Caco-2 (cell line): Measurements from ENCODE around the gene TMC1. TPM values are rescaled to one million over a fixed set of nuclear protein-coding genes. Genes with fewer than 3 reads are reported as not detected.

Experiments used
- BruUV-seq: library from RNA; stranded (reverse); fragments of 400-500 nt; replicated peaks from 2 replicates; lab custom pipeline; 2021; lab: Mats Ljungman, UMichigan
- CTCF ChIA-PET: fragments of 300-600 bp; sonication (Branson Sonifier 250); formaldehyde crosslinking; loops from one replicate; lab custom pipeline; 2022; ENCODE audit warnings: antibody characterized with exemption; lab: Charles Lee
- POLR2A ChIA-PET: fragments of 300-600 bp; sonication (Branson Sonifier 250); formaldehyde crosslinking; loops from one replicate; lab custom pipeline; 2022; ENCODE audit warnings: antibody characterized with exemption; lab: Charles Lee
- DNase-seq, 2 experiments: peaks; one replicate each; pipeline versions ENCODE4 v3.0.0 to v3.0.0-alpha.2; 2020 to 2022
- H3K27me3 ChIP-seq: replicated peaks from 2 replicates; pipeline ENCODE4 v1.6.0; 2011; ENCODE audit warnings: low read length; ENCODE audit not compliant: control insufficient read depth, insufficient read depth
- H3K36me3 ChIP-seq: 2 replicates; pipeline ENCODE4 v1.5.1; 2011; ENCODE audit warnings: low read length; ENCODE audit not compliant: control insufficient read depth, insufficient read depth
- H3K4me1 ChIP-seq: fragments of 250-450 bp; sonication (Bioruptor Pico); 2 replicates; pipeline ENCODE4 v1.5.1; 2020; ENCODE audit warnings: mild to moderate bottlenecking
- H3K4me3 ChIP-seq: 2 replicates; pipeline ENCODE4 v1.5.1; 2011; ENCODE audit warnings: low read depth, mild to moderate bottlenecking, control low read depth, low read length
- H3K9me3 ChIP-seq: fragments of 250-450 bp; sonication (Bioruptor Pico); 2 replicates; pipeline ENCODE4 v1.5.1; 2020; ENCODE audit warnings: mild to moderate bottlenecking, moderate library complexity
- H3K27ac Mint-ChIP-seq: one replicate; pipeline ENCODE4 v1.8.0; 2022; ENCODE audit warnings: mixed read lengths; ENCODE audit not compliant: unreplicated experiment
- H3K27me3 Mint-ChIP-seq: one replicate; pipeline ENCODE4 v1.8.0; 2022; ENCODE audit warnings: mixed read lengths; ENCODE audit not compliant: insufficient read depth, unreplicated experiment
- H3K36me3 Mint-ChIP-seq: one replicate; pipeline ENCODE4 v1.8.0; 2022; ENCODE audit warnings: mild to moderate bottlenecking, mixed read lengths; ENCODE audit not compliant: insufficient read depth, unreplicated experiment
- H3K4me1 Mint-ChIP-seq: one replicate; pipeline ENCODE4 v1.8.0; 2022; ENCODE audit warnings: low read depth, mixed read lengths; ENCODE audit not compliant: unreplicated experiment
- H3K4me3 Mint-ChIP-seq: one replicate; pipeline ENCODE4 v1.8.0; 2022; ENCODE audit warnings: mild to moderate bottlenecking, moderate library complexity, mixed read lengths; ENCODE audit not compliant: unreplicated experiment
- H3K9me3 Mint-ChIP-seq: one replicate; pipeline ENCODE4 v1.8.0; 2022; ENCODE audit warnings: mixed read lengths; ENCODE audit not compliant: unreplicated experiment
- CTCF ChIP-seq, 2 experiments: fragments of 200-600 bp in 1 of 2; IDR thresholded peaks; 1 replicate in 1 of 2; 2 replicates in 1 of 2; pipeline versions ENCODE4 v1.5.1 to v1.8.0; 2011 to 2022; ENCODE audit warnings: antibody characterized with exemption in 1 of 2, control low read depth in 1 of 2, inconsistent platforms in 1 of 2, low read depth in 1 of 2, low read length in 1 of 2, mild to moderate bottlenecking in 1 of 2, moderate library complexity in 1 of 2; ENCODE audit not compliant: insufficient read depth in 1 of 2, severe bottlenecking in 1 of 2, unreplicated experiment in 1 of 2
- intact Hi-C: fragments of 100-400 bp; cut with micrococcal nuclease; formaldehyde crosslinking; loops from one replicate; pipeline ENCODE4 v1.10.0; 2022; ENCODE audit not compliant: unreplicated experiment
- total RNA-seq: library from RNA; stranded (reverse); gene quantifications from 2 replicates; pipeline ENCODE4 v1.2.3, GENCODE V29; 2022

The TMC1 gene
- total RNA-seq, 1 experiment from 2014 or later = not detected

GRCh38 chr9:72497447-72498046 lies 23.9 kb upstream of the TMC1 start:
- H3K4me3 ChIP-seq = no peak overlapping the region
- ChIA-PET CTCF (no interaction called here), POLR2A (no interaction called here)
- TF ChIP-seq CTCF (IDR thresholded peaks at IDR 0.05; ENCODE audit: insufficient read depth in 1 of 2, low read depth in 1 of 2, low read length in 1 of 2, severe bottlenecking in 1 of 2, unreplicated experiment in 1 of 2) = no peak
- no peaks in the 10 kb centered on the region for H3K4me1 Mint-ChIP-seq
- H3K4me3 Mint-ChIP-seq = no peak overlapping the region
- no peaks in the 10 kb centered on the region for H3K27me3 Mint-ChIP-seq
- H3K27ac Mint-ChIP-seq = no peak overlapping the region
- intact Hi-C loops = no loop called here
- H3K36me3 Mint-ChIP-seq = no peaks in the 10 kb centered on the region
- BruUV-seq = no TSS peak
- no peak for DNase-seq
- H3K9me3 Mint-ChIP-seq = peaks cover 10% of the 10 kb centered on the region
- no peaks in the 10 kb centered on the region for H3K4me1 ChIP-seq
- no peaks in the 10 kb centered on the region for H3K36me3 ChIP-seq
- no peaks in the 10 kb centered on the region for H3K27me3 ChIP-seq
- H3K9me3 ChIP-seq = no peaks in the 10 kb centered on the region

- POLR2A ChIA-PET = no interaction called here
- Mint-ChIP-seq H3K36me3 (no peaks in the 10 kb centered on the region), H3K4me3 (no peak overlapping the region), H3K27me3 (no peaks in the 10 kb centered on the region), H3K4me1 (no peaks in the 10 kb centered on the region), H3K27ac (no peak overlapping the region), H3K9me3 (peaks cover under 1% of the 10 kb centered on the region)
- Histone ChIP-seq H3K27me3 (no peaks in the 10 kb centered on the region), H3K4me3 (no peak overlapping the region), H3K9me3 (no peaks in the 10 kb centered on the region), H3K36me3 (no peaks in the 10 kb centered on the region), H3K4me1 (no peaks in the 10 kb centered on the region)
- intact Hi-C loops = no loop called here
- DNase-seq = no peak
- TF ChIP-seq CTCF (IDR thresholded peaks at IDR 0.05; ENCODE audit: insufficient read depth in 1 of 2, low read depth in 1 of 2, low read length in 1 of 2, severe bottlenecking in 1 of 2, unreplicated experiment in 1 of 2) = no peak
- no TSS peak for BruUV-seq
- CTCF ChIA-PET = no interaction called here
These were observed 14.8 kb upstream of the TMC1 start for GRCh38 chr9:72506615-72507014.

- TF ChIP-seq CTCF (IDR thresholded peaks at IDR 0.05; ENCODE audit: insufficient read depth in 1 of 2, low read depth in 1 of 2, low read length in 1 of 2, severe bottlenecking in 1 of 2, unreplicated experiment in 1 of 2) = no peak
- DNase-seq = no peak
- Histone ChIP-seq H3K4me3 (no peak overlapping the region), H3K9me3 (no peaks in the 10 kb centered on the region), H3K36me3 (no peaks in the 10 kb centered on the region), H3K4me1 (no peaks in the 10 kb centered on the region), H3K27me3 (no peaks in the 10 kb centered on the region)
- no TSS peak for BruUV-seq
- intact Hi-C loops = no loop called here
- Mint-ChIP-seq H3K4me1 (no peaks in the 10 kb centered on the region), H3K27ac (no peak overlapping the region), H3K4me3 (no peak overlapping the region), H3K9me3 (no peaks in the 10 kb centered on the region), H3K36me3 (no peaks in the 10 kb centered on the region), H3K27me3 (no peaks in the 10 kb centered on the region)
- ChIA-PET POLR2A (no interaction called here), CTCF (interaction anchor here (0.5 kb wide), 1 partner anchor 19 kb away, joined by 3 read pairs; no protein-coding TSS in a partner anchor)
These were observed 12.4 kb upstream of the TMC1 start for GRCh38 chr9:72509053-72509452.
